GM21526 (cell line): Measurements from ENCODE around the gene EDA2R.

ENCODE experiments used
- ATAC-seq: cut with Tn5 transposase; IDR thresholded peaks from one replicate; pipeline ENCODE4 v1.9.1; 2021; ENCODE audit warnings: moderate library complexity; ENCODE audit not compliant: unreplicated experiment, low FRiP score

The EDA2R gene

DNA sequence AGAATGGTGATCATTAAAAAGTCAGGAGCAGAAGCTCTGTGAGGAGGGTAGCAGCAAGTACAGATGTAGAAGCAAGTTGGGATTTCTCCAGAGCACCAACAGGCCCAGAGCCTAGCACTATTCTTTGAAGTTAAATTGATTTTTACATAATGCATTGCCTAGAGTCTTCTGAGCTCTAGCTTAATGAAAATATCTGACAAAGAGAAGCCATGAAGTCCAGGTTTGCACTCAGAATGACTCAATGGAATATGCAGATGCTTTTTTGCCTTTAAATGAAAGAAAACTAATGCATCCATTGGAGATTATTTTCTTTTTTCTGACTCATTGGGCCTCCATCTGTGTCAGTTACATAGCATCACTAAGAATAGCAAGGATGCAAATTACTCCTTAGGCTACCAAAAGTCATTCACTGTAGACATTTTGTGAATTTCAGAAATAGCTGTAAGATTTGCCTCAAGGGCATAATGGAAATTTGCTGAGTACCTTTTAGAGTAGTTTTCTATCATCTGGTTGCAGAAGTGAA lies 91.0 kb downstream of the EDA2R start:
- ATAC-seq = no peak
